EH (cell line): ENCODE data around the gene MPST.
"Not testable (repeated sequence)": the region's sequence is repeated elsewhere in the genome, so short reads cannot be mapped to it uniquely, and the experiment has no call there.

Experiments used
- DNase-seq: peaks from one replicate; pipeline ENCODE4 v3.0.0-alpha.2; 2015; ENCODE audit warnings: low read depth

MPST gene

DNA sequence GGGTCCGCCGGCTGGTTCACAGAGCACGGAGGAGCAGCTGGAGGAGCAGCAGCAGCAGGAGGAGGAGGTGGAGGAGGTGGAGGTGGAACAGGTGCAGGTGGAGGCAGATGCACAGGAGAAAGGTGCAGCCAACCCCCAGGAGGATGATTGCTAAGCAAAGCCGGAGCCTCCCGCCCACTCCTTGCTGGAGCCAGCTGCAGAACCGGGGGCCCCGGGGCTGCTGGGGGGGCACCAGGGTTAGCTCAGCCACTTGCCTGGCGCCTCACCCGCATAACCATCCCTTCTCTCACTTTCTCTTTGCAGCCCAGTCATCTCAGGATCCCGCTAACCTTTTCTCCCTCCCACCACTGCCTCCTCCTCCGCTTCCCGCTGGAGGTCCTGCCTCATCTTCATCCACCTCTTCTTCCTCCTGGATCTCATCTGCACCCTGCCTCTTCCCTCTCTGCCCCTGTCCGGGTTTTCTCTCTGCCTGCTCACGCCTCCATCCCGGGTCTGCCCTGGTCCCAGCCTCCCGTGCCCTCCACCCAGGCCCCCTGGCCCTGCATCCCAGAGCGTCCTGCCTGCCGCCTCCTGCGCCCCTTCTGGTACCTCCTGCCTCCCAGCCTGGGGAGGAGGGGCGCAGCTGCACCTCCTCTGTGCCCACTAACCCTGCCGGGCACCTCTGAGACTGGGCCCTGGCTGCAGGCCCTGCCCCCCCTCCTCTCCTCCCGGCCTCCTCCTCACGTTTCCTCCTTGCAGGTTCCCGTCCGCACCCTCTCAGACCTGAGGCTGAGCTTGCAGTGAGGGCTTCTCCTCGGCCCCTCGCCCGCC, 41.5 kb downstream of the MPST start:
- no peak for DNase-seq

DNA sequence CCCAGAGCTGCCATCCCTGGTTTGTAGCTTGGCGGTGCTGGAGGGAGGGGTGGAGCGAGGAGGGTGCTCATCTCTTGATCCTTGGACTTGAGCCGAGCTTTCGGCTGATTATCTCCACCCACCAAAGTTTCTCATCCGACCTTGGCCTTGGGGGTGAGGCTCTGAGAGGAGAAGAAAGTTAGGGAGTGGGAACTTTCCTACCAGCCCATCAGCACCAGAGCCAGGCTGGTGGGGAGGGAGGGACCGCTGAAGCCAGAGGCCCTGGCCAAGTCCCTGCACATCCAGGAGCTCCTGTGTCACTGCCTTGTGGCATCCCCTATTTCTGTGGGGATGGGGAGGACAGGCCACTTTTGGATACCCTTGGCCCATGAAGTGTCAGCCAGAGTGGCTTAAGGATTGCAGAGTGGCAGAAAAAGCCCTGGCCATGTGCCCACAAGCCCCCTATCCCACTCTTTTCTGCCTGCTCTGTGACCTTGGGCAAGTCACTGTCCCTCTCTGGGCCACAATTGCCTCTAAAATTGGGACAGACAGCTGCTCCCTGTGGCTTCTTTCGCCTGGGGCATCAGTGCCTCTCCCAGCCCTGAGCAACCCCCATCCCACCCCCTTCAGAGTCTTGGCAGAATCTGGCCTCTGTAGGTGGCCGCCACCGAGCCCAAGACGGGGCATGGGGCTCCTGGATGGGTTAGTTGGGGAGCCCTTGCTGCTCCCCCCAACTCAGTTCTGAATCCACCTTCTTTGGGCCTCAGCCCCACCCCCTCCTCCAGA, 42.3 kb downstream of the MPST start:
- DNase-seq: no peak

DNA sequence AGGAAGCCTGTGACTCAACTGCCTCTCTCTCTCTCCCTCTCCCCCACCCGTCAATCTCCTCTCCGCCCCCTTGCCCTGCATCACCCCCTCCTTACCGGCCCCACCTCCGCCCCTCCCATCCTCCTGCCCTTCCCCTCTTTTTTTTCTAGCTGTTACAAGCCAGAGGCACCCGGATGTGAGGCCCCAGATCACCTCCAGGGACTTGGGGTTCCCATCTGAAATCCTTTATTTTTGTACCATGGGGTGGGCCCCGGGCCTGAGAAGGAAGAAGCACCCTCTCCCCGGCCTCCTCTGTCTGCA, 42.8 kb downstream of the MPST start:
- DNase-seq: no peak

DNA sequence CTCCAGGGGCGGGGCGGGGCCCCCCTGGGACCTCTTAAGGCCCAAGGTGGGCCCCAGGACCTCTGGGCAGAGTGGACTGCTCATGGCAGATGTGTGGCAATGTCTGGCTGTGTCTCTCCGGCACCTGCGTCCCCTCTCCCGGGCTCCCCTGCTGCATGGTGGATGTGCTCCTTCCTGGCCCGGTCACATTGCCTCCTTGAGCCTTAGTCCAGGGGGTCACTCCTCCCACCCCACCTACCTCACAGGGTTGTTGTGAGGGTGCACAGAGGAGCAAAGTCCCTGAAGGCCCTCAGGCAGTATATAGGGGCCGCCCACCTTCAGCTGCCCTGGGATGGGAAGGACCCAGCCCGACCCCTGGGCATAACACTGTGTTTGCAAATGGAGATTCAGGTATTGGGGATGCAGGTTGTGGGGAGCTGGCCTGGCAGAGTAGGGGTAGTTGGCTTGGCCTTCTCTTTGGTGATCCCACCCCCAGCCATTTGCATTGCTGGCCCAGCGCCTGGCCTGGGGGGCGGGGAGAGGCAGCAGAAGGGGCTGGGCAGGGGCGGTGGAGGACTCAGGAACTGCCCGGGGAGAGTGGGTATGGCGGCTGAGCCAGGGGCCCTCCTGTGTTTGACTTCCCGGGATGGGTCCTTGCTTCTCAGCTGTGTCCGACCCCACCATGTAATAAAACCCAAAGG, 43.3 kb downstream of the MPST start:
- DNase-seq: no peak

DNA sequence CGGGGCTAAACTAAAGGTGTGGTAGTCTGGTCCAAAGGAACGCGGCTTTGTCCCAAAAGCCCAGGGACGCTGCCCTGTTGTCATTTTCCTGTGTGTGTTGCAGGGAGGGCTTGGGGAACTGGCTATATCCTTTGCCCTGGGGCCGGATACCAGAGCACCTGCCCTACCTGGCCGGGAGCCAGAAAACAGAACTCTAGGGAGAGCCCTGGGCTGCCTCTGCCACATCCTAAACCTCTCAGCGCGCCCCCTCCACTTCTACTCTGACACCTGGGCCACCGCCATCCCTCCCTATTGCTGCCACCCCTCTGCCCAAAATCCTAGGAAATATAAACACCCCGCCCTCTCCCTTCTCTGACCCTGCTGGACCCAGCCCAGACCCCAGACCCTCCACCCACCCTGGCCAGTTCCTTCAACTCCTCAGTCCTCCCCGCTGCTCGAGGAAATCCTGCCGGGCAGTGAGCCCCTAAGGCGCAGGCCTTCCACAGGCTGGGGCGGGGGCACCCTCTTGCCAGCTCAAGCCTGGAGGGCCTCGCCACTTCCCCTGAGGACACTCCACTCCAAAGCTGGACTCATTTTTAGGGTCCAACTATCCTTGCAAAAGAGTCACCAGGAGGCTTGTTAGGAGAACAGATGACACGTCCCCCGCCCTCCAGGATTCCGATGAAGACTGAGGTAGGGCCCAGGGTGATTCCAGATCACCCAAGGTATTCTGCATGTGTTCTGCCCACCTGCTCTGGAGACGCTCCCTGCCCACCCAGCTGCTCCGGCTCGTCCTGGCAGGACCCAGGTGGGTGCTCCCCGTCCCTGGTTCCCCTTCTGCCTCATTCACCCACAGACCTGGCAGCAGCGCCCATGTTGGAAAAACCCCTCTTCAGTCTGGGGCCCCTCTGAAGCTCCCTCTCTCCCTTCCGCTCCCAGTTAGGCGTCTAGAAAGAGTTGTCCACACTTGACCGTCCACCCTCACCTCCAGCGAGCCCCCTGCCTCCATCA, 44.2 kb downstream of the MPST start:
- DNase-seq: no peak

DNA sequence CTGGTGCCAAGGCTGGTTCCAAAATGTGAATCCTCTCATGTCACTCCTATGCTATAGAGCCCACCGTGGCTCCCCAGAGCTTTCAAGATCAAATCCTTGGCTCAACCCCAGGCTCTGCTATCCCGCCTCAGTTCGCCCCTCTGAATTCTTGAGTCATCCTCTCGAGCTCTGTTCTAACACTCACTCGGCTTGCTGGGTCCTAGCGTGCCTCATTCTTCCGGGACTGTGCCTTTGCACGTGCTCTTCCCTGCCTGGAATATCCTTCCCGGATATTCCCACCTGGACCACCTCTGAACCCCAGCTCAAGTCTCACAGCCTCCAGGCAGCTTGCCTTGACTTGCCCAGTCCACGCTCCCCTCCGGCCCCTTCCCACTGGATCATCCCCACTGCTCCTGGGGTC, 45.0 kb downstream of the MPST start:
- DNase-seq: no peak

DNA sequence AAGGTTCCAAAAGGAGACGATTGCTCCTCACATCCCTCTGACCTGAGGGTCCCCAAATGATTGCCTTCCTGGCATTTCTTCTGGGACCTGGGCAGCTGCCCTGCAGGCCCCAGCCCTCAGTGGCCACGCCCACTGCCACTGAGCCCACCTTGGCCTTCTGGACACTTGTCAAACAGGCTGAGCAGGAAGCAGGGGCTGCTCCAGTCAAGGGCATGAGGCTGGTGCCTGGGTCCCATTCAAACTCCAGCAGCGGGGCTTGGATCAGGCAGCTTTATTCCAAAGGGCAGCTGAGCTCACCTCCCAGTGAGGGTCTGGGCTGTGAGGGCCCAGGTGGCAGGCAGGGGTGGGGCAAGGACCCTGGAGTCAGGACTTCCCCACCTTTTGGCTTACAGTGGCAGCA, 45.6 kb downstream of the MPST start:
- DNase-seq: no peak

DNA sequence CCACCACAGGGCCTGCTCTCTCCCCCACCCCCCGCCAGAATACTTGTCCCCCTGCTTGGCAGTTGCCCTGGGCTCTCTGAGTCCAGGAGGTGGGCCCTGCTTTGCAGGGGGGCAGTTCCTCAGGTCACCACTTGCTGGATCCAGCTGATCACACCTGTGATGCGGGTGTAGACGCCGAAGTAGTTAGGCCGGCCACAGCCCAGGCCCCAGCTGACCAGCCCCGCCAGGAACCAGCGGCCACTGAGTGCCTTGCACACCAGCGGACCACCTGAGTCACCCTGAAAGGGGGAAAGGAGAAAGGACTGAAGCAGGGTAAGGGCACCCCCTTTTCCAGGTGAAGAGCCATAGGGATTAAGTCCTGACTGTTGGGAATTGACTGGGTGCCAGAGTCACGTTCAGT, 46.4 kb downstream of the MPST start:
- DNase-seq: no peak

GRCh38 chr22:37067428-37067827, 47.9 kb downstream of the MPST start:
- no peak for DNase-seq

DNA sequence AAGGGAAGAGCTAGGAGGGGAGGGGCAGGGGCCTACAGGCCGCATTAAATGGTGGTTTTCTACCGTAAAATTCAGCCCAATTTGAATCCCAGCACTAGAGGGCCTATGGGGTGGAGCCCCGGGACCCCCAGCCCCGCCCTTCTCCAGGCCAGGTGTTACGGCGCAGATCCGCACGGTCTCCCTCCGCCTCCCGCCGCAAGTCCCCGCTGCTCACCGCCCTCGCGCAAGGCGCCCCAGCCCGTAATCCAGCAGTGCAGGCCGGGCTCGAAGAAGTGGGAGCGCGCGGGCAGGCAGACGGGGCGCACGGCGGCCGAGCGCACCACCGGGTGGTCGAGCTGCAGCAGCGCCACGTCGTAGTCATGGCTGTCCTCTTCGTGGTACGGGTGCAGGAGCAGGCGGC, 49.3 kb downstream of the MPST start:
- DNase-seq: no peak

GRCh38 chr22:37069319-37069718, 49.8 kb downstream of the MPST start:
- DNase-seq: no peak

DNA sequence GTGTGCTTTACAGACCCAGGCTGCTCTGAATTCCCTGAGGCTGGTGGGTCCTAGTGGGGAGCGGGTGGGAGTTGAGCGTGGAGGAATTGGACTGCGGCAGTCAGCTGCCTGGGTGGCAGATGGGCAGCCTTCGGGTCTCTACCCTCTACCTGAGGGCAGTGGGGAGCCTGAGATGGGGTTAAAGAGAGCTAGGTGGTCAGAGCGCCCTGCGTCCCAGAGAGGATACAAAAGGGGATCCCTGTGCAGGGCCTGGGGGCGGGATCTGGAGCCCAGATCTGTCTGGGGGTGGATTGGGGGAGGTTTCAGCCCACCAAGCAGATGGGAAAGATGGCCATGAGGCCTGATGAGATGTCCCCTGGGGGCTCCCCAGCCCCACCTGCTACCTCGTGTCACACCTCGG, 50.2 kb downstream of the MPST start:
- DNase-seq: no peak

- no peak for DNase-seq
Measured at GRCh38 chr22:37070334-37070733, 50.8 kb downstream of the MPST start.

DNA sequence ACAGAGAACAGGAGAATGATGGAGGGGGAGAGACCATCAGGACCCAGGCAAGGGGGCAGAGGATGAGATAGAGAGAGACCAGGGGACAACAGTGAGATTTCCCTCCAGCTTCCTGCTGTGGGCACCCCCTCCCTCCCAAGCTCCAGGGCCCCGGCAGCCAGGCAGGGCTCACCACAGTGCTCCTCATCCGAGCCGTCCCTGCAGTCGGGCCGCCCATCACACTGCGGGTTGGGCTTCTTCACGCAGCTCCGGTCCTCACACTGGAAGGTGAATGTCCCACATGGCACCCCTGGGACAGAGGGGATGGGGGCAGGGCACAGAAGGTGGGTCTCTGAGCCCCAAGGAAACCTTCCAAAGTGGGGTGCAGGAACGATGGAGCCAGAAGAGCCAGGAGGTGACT, 51.2 kb downstream of the MPST start:
- DNase-seq: no peak

DNA sequence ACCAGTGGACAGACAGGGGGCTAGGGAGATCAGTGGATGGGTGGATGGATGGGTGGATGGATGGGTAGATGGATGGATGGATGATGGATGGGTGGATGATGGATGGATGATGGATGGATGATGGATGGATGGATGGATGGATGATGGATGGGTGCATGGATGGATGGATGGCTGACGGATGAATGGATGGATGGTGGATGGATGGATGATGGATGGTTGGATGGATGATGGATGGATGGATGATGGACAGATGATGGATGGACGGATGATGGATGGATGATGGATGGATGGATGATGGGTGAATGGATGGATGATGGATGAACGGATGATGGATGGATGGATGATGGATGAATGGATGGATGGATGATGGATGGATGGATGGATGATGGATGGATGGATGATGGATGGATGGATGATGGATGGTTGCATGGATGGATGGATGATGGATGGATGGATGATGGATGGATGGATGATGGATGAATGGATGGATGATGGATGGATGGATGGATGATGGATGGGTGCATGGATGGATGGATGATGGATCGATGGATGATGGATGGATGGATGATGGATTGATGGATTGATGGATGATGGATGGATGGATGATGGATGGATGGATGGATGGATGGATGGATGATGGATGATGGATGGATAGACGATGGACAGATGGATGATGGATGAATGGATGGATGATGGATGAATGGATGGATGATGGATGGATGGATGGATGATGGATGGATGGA, 52.5 kb downstream of the MPST start:
- DNase-seq: not testable (repeated sequence)

DNA sequence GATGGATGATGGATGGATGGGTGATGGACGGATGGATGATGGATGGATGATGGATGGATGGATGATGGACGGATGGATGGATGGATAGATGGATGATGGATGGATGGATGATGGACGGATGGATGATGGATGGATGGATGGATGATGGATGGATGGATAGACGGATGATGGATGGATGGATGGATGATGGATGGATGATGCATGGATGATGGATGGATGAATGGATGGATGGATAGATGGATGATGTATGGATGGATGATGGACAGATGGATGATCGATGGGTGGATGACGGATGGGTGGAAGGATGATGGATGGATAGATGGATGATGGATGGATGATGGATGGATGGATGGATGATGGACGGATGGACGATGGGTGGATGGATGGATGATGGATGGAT, 53.1 kb downstream of the MPST start:
- no peak for DNase-seq

GRCh38 chr22:37074537-37074936, 55.0 kb downstream of the MPST start:
- DNase-seq: no peak

DNA sequence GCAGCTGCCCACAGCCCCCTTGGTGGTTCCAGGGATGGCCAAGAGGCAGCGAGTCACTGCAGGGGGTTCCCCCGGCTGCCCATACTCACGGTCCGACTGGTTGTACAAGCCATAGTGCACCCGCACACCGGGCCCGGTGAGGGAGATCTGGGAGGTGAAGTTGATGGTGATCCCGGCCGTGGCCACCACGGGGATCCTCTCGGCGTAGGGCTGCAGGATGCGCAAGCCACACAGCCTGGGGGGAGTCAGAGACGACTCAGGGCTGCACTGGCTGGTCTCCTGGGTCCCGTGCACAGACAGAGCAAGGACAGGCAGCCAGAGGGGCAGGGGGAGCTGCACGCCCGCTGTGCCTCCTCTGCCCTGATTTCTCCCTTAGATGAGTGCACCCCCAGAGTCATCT, 55.5 kb downstream of the MPST start:
- no peak for DNase-seq

DNA sequence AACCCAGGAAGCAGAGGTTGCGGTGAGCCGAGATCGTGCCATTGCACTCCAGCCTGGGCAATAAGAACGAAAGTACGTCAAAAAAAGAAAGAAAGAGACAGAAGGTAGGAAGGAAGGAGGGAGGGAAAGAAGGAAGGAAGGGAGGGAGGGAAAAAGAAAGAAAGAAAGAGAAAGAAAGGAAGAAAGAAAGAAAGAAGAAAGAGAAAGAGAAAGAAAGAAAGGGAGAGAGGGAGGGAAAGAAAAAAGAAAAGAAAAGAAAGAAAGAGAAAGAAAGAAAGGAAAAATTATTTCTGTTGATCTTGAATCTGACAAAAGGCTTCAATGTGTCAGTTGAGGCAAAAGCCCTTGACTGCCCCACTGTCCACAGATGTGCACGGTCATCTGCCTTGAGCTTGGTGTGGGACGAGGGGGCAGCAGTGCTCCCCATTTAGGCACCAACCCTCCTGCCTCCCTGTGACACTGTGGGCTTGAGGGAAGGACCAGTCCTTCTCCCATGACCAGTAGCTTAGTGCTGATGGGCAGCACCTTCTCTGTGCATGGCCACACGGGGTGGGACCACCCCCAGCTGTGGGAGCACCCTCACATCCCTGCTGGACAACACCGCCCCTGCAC, 56.4 kb downstream of the MPST start:
- no peak for DNase-seq

- DNase-seq: peak; percentile 49
Measured at GRCh38 chr22:37077802-37078448, 58.4 kb downstream of the MPST start.
